Measurements from ENCODE around the gene SCARF2.

DNA sequence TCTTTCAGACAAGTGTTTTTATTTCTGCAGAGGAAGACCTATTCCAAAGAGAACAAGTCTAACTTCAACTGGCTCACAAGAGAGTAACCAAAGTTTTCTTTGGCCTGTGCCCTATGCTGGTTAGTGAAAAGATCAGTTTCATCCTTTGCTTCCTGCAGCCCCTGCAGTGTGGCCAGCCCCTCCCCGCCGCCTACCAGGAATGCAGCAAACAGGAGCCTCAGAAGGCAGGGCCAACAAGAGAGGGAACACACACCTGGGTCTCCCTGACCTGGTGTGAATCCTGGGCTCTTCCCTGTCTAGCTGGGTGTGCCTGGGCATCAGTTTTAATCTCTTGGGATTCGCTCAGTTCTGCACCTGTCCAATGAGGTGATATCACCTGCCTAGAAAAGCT is 21.5 kb upstream of the SCARF2 start:
- TF ChIP-seq CTCF (IDR thresholded peaks at IDR 0.05; ENCODE audit: low read depth, low read length, poor library complexity, severe bottlenecking), result no peak
- no peak for TF ChIP-seq EZH2phosphoT487 (IDR thresholded peaks at IDR 0.05; ENCODE audit: borderline replicate concordance, low read length)
